NB4 (cell line): Measurements from ENCODE around the gene ELP5.

Experiments used
- DNase-seq: peaks from one replicate; pipeline ENCODE4 v3.0.0; 2010; ENCODE audit warnings: low read depth
- H3K4me3 ChIP-seq: one replicate; pipeline ENCODE4 v1.5.1; 2011; ENCODE audit warnings: mild to moderate bottlenecking, low read depth, low read length, moderate library complexity
- CTCF ChIP-seq: IDR thresholded peaks from one replicate; pipeline ENCODE4 v1.5.1; 2012; ENCODE audit warnings: low read depth, low read length
- MAX ChIP-seq: IDR thresholded peaks from 2 replicates; pipeline ENCODE4 v1.6.1; 2011; ENCODE audit warnings: low read depth, low read length
- MYC ChIP-seq: IDR thresholded peaks from 2 replicates; pipeline ENCODE4 v1.6.1; 2011; ENCODE audit warnings: low read depth, low read length
- POLR2A ChIP-seq: IDR thresholded peaks from 2 replicates; pipeline ENCODE4 v1.6.1; 2011; ENCODE audit warnings: mild to moderate bottlenecking; ENCODE audit not compliant: insufficient read length; ENCODE audit errors: extremely low read depth

ELP5 gene

GRCh38 chr17:7292194-7292593 lies 40.2 kb downstream of the ELP5 start:
- TF ChIP-seq POLR2A (no peak), MAX (no peak), MYC (no peak), CTCF (no peak)
- no peak overlapping the region for H3K4me3 ChIP-seq
- DNase-seq = no peak

- TF ChIP-seq MAX (no peak), POLR2A (no peak), MYC (no peak), CTCF (no peak)
- no peak for DNase-seq
These were observed 40.7 kb downstream of the ELP5 start for GRCh38 chr17:7292729-7293128.

GRCh38 chr17:7293159-7293558 lies 41.1 kb downstream of the ELP5 start:
- TF ChIP-seq CTCF (no peak), MAX (peak; percentile 85), MYC (peak; percentile 86), POLR2A (no peak)
- DNase-seq = peak; percentile 75
- no peak overlapping the region for H3K4me3 ChIP-seq

More at GRCh38 chr17:7292729-7293128, 40.7 kb downstream of the ELP5 start:
- no peak overlapping the region for H3K4me3 ChIP-seq

GRCh38 chr17:7293816-7294613 lies 42.0 kb downstream of the ELP5 start:
- DNase-seq = peak; percentile 42
- no peak for TF ChIP-seq MAX
- TF ChIP-seq MYC = no peak
- no peak for TF ChIP-seq POLR2A
- no peak for TF ChIP-seq CTCF
- H3K4me3 ChIP-seq = no peak overlapping the region

- no peak for TF ChIP-seq MYC
- TF ChIP-seq MAX = no peak
- no peak for TF ChIP-seq POLR2A
- no peak for TF ChIP-seq CTCF
- no peak within 1 kb of the TSS for H3K4me3 ChIP-seq
- peak; percentile 59 for DNase-seq
These were observed 42.7 kb downstream of the ELP5 start, which contains the start of gene YBX2 for GRCh38 chr17:7294614-7295153. Gene YBX2, minus strand, starts transcription at chr17:7294639. Its CDS starts 139 bp downstream, at chr17:7294500.
